ENCODE results near the gene CLTCL1. TPM values are rescaled to one million over a fixed set of nuclear protein-coding genes. Genes with fewer than 3 reads are reported as not detected.
A peak's percentile ranks its signal among the peaks of the same experiment; 100 is the strongest.

CLTCL1 gene
- 10 to 100 TPM in 1 of 7 donors, 1 to 10 TPM in 6; 4.4 to 12.4 (median 6.4) TPM for total RNA-seq
- 1 to 10 TPM; 1.0 to 3.5 (median 2.0) TPM for polyA plus RNA-seq
- long read RNA-seq, donor 1: 0 reads
- long read RNA-seq, donor 2: 0 reads

GRCh38 chr22:19291580-19292457, at the start of gene CLTCL1:
Gene CLTCL1 (minus strand): TSS chr22:19291719. CDS start chr22:19291641, 78 bp downstream.
- Histone ChIP-seq H3K4me1 (peaks cover 14 to 32% (median 26%) of the 10 kb centered on the region in 6 donors), H3K4me3 (peak within 1 kb of the TSS; percentile 70 to 98 (median 90)), H3K36me3 (no peaks in the 10 kb centered on the region), H3K9me3 (no peaks in the 10 kb centered on the region), H3K27ac (peak within 1 kb of the TSS in 7 of 8 donors; percentile 68 to 87 (median 81)), H3K27me3 (replicated peaks in 1 of 7) (peaks cover 0 to 27% (median 0%) of the 10 kb centered on the region in 7 donors)
- WGBS, 5 donors: 2 to 5% (median 2%) methylated on average over 34 to 67 of the region's 74 CpGs
- intact Hi-C loops (cut with DNase I; ENCODE audit: low total_unique reads): loop anchor here (10.0 kb wide), 1 partner anchor 153 kb away; the partner anchor contains the start of gene C22orf39
- TF ChIP-seq POLR2AphosphoS5 (IDR thresholded peaks at IDR 0.05): peak; percentile 55 to 80 (median 76)
- no peak for TF ChIP-seq POLR2A (IDR thresholded peaks at IDR 0.05)
- peak; percentile 95 for DNase-seq

- intact Hi-C loops (cut with DNase I; ENCODE audit: low total_unique reads): no loop called here
- no peak for TF ChIP-seq CTCF (IDR thresholded peaks at IDR 0.05 in 8 of 11, conservative IDR thresholded peaks at IDR 0.05 in 3 of 11)
- no peak for TF ChIP-seq POLR2A (IDR thresholded peaks at IDR 0.05)
- TF ChIP-seq POLR2AphosphoS5 (IDR thresholded peaks at IDR 0.05): no peak
- 97 to 100% (median 98%) methylated on average over 2 of the region's 2 CpGs for WGBS, 5 donors
Measured at GRCh38 chr22:19337137-19337536, 45.6 kb upstream of the CLTCL1 start.

GRCh38 chr22:19336133-19337075, 44.9 kb upstream of the CLTCL1 start:
- Histone ChIP-seq H3K36me3 (peaks cover 28 to 100% (median 94%) of the 10 kb centered on the region in 6 donors), H3K9me3 (peaks cover 33 to 96% (median 90%) of the 10 kb centered on the region in 8 donors), H3K27me3 (replicated peaks in 1 of 7) (no peaks in the 10 kb centered on the region), H3K4me1 (no peaks in the 10 kb centered on the region), H3K4me3 (no peak overlapping the region), H3K27ac (no peak overlapping the region)
- WGBS, 5 donors: 95 to 99% (median 96%) methylated on average over 7 of the region's 7 CpGs
- intact Hi-C loops (cut with DNase I; ENCODE audit: low total_unique reads): no loop called here
- no peak for DNase-seq
- no peak for TF ChIP-seq CTCF (IDR thresholded peaks at IDR 0.05 in 8 of 11, conservative IDR thresholded peaks at IDR 0.05 in 3 of 11)
- TF ChIP-seq POLR2AphosphoS5 (IDR thresholded peaks at IDR 0.05): no peak
- no peak for TF ChIP-seq POLR2A (IDR thresholded peaks at IDR 0.05)

More at GRCh38 chr22:19337137-19337536, 45.6 kb upstream of the CLTCL1 start:
- Histone ChIP-seq H3K36me3 (peaks cover 23 to 100% (median 92%) of the 10 kb centered on the region in 6 donors), H3K4me1 (no peaks in the 10 kb centered on the region), H3K27ac (no peak overlapping the region), H3K4me3 (no peak overlapping the region), H3K9me3 (peaks cover 33 to 92% (median 84%) of the 10 kb centered on the region in 8 donors), H3K27me3 (replicated peaks in 1 of 7) (no peaks in the 10 kb centered on the region)
- DNase-seq: no peak

- no peaks in the 10 kb centered on the region for H3K4me1 ChIP-seq
- H3K36me3 ChIP-seq: peaks cover 28 to 92% (median 76%) of the 10 kb centered on the region in 6 donors
- no peak overlapping the region for H3K27ac ChIP-seq
- TF ChIP-seq POLR2A (IDR thresholded peaks at IDR 0.05): no peak
- TF ChIP-seq CTCF (IDR thresholded peaks at IDR 0.05 in 8 of 11, conservative IDR thresholded peaks at IDR 0.05 in 3 of 11): no peak
- TF ChIP-seq POLR2AphosphoS5 (IDR thresholded peaks at IDR 0.05): no peak
- DNase-seq: no peak
- 95 to 100% (median 98%) methylated on average over 5 of the region's 5 CpGs for WGBS, 5 donors
- H3K4me3 ChIP-seq: no peak overlapping the region
- peaks cover 17 to 87% (median 72%) of the 10 kb centered on the region in 8 donors for H3K9me3 ChIP-seq
- H3K27me3 ChIP-seq (replicated peaks in 1 of 7): no peaks in the 10 kb centered on the region
- intact Hi-C loops (cut with DNase I; ENCODE audit: low total_unique reads): no loop called here
Measured at GRCh38 chr22:19331975-19332374, 40.5 kb upstream of the CLTCL1 start.
